Right cardiac atrium (tissue), 5 donors: Measurements from ENCODE around the gene MICOS13. TPM values are rescaled to one million over a fixed set of nuclear protein-coding genes. Genes with fewer than 3 reads are reported as not detected.

Experiments
- ATAC-seq, 2 donors: fragments of 200-7000 bp; cut with Tn5 transposase; one replicate each; pipeline versions ENCODE4 v1.8.0 to v1.9.1; 2020; ENCODE audit warnings: moderate library complexity in 2 of 2, mild to moderate bottlenecking in 1 of 2
- DNase-seq, 3 donors: peaks; one replicate each; pipeline ENCODE4 v3.0.0-alpha.2; 2020
- H3K27ac ChIP-seq: one replicate; pipeline ENCODE4 v1.5.1; 2013; ENCODE audit warnings: mild to moderate bottlenecking, low read length, control low read depth, moderate library complexity
- H3K27me3 ChIP-seq: one replicate; pipeline ENCODE4 v1.6.1; 2013; ENCODE audit not compliant: control insufficient read depth, insufficient read depth
- H3K4me1 ChIP-seq: one replicate; pipeline ENCODE4 v1.6.1; 2013; ENCODE audit warnings: low read length; ENCODE audit not compliant: control insufficient read depth, insufficient read depth
- H3K4me3 ChIP-seq: one replicate; pipeline ENCODE4 v1.5.1; 2013; ENCODE audit warnings: low read length, control low read depth
- H3K9me3 ChIP-seq: one replicate; pipeline ENCODE4 v1.6.1; 2013; ENCODE audit warnings: low read length; ENCODE audit not compliant: control insufficient read depth
- WGBS: extraction: QIAGEN DNeasy Blood & Tissue Kit; methylation state at CpG from one replicate; pipeline ENCODE4 v1.1.7; 2013; 5-methylcytosine and 5-hydroxymethylcytosine counted together
- intact Hi-C, 4 donors: fragments of 100-400 bp; cut with DNase I; formaldehyde crosslinking; loops; one replicate each; pipeline versions ENCODE4 v1.11.0 to v1.14.0; 2022 to 2023
- long read RNA-seq, 4 donors: library from polyadenylated mRNA; unstranded; transcript quantifications; one replicate each; pipeline ENCODE4 v2.0.0, GENCODE V29; 2020 to 2021
- polyA plus RNA-seq: library from polyadenylated mRNA; stranded (reverse); fragments of 200-250 nt; gene quantifications from one replicate; pipeline ENCODE4 v1.2.3, GENCODE V29; 2013
- total RNA-seq, 4 donors: library from RNA; stranded (reverse); fragmentation: NEBNext Ultra II Directional; extraction: Animal tissue kit (Norgen Biotek cat#: 25700); gene quantifications; one replicate each; pipeline ENCODE4 v1.2.1, GENCODE V29; 2021
- donor health status: healthy with polysubstance abuse.
- donor health status: DM: no; HTN: yes; CAD: no.
- donor health status: DM: no; HTN: no; CAD: no.
- donor health status: DM: no; HTN: yes; CAD: no; lungs with severe emphysema.
- donor health status: DM: yes; HTN: yes; CAD: no.

The MICOS13 gene
- total RNA-seq (100 to 1,000 TPM; 132 to 175 (median 149) TPM), polyA plus RNA-seq (296 TPM)
- long read RNA-seq, donor 1, transcript C19orf70-204 (4 exons, 655 nt) = minor isoform, 5 of 97 reads
- long read RNA-seq, donor 1, transcript C19orf70-201 (4 exons, 896 nt) = major isoform, 84 of 97 reads
- long read RNA-seq, donor 1, partial matches to known transcripts = 3 of 97 reads
- long read RNA-seq, donor 1, other reads (novel, unspliced or antisense) = 4 of 97 reads
- long read RNA-seq, donor 2, transcript C19orf70-204 (4 exons, 655 nt) = minor isoform, 10 of 130 reads
- long read RNA-seq, donor 2, transcript C19orf70-201 (4 exons, 896 nt) = major isoform, 109 of 130 reads
- long read RNA-seq, donor 2, partial matches to known transcripts = 6 of 130 reads
- long read RNA-seq, donor 2, other reads (novel, unspliced or antisense) = 3 of 130 reads
- long read RNA-seq, donor 3, transcript C19orf70-201 (4 exons, 896 nt) = major isoform, 21 of 34 reads
- long read RNA-seq, donor 3, partial matches to known transcripts = 1 of 34 reads
- long read RNA-seq, donor 3, other reads (novel, unspliced or antisense) = 10 of 34 reads
- long read RNA-seq, donor 4, transcript C19orf70-204 (4 exons, 655 nt) = minor isoform, 5 of 64 reads
- long read RNA-seq, donor 4, transcript C19orf70-201 (4 exons, 896 nt) = major isoform, 56 of 64 reads
- long read RNA-seq, donor 4, partial matches to known transcripts = 0 of 64 reads
- long read RNA-seq, donor 4, other reads (novel, unspliced or antisense) = 3 of 64 reads

- WGBS = under 1% methylated on average over 94 of the region's 94 CpGs
- Histone ChIP-seq H3K27ac (peak within 1 kb of the TSS; percentile 93), H3K9me3 (no peaks in the 10 kb centered on the region), H3K4me3 (peak within 1 kb of the TSS; percentile 82), H3K4me1 (peaks cover 13% of the 10 kb centered on the region), H3K27me3 (no peaks in the 10 kb centered on the region)
- peak; percentile 99 to 100 (median 99) for DNase-seq
- intact Hi-C loops = no loop called here
- ATAC-seq = peak; percentile 93 to 96
These were observed at the start of gene MICOS13, which contains the start of gene HSD11B1L for GRCh38 chr19:5680437-5681368. MICOS13 (minus strand) TSS chr19:5680516; CDS start chr19:5680486, 30 bp downstream. HSD11B1L (plus strand) TSS chr19:5681027; CDS start chr19:5684833, 3,806 bp downstream.

- DNase-seq (no peak), ATAC-seq (no peak)
- intact Hi-C loops = no loop called here
- Histone ChIP-seq H3K27me3 (no peaks in the 10 kb centered on the region), H3K4me3 (no peak overlapping the region), H3K4me1 (no peaks in the 10 kb centered on the region), H3K27ac (no peak overlapping the region), H3K9me3 (no peaks in the 10 kb centered on the region)
- WGBS = 96% methylated on average over 4 of the region's 4 CpGs
These were observed 47.2 kb upstream of the MICOS13 start for GRCh38 chr19:5727453-5728050.

- peak within 1 kb of the TSS; percentile 93 for H3K27ac ChIP-seq
- no peaks in the 10 kb centered on the region for H3K9me3 ChIP-seq
- DNase-seq = peak; percentile 99
- WGBS = under 1% methylated on average over 90 of the region's 90 CpGs
- H3K4me3 ChIP-seq = peak within 1 kb of the TSS; percentile 75
- no peaks in the 10 kb centered on the region for H3K27me3 ChIP-seq
- intact Hi-C loops = no loop called here
- peak; percentile 97 to 99 for ATAC-seq
- peaks cover 7% of the 10 kb centered on the region for H3K4me1 ChIP-seq
These were observed 39.9 kb upstream of the MICOS13 start, which contains the start of the genes CATSPERD and LONP1 for GRCh38 chr19:5719961-5720790. CATSPERD (plus strand) TSS chr19:5720637; CDS start chr19:5720738, 101 bp downstream. LONP1 (minus strand) TSS chr19:5720146; CDS start chr19:5720132, 14 bp downstream.

GRCh38 chr19:5719274-5719960 is 39.1 kb upstream of the MICOS13 start:
- DNase-seq = peak in 1 of 3 donors; percentile 71

GRCh38 chr19:5718579-5719273 is 38.4 kb upstream of the MICOS13 start:
- 29% methylated on average over 11 of the region's 11 CpGs for WGBS
- intact Hi-C loops = no loop called here
- Histone ChIP-seq H3K27ac (peak overlapping the region; percentile 34), H3K9me3 (no peaks in the 10 kb centered on the region), H3K4me3 (peak overlapping the region; percentile 75), H3K27me3 (no peaks in the 10 kb centered on the region), H3K4me1 (peaks cover 7% of the 10 kb centered on the region)
- no peak for DNase-seq
- no peak for ATAC-seq

More at GRCh38 chr19:5719274-5719960, 39.1 kb upstream of the MICOS13 start:
- Histone ChIP-seq H3K4me1 (peaks cover 7% of the 10 kb centered on the region), H3K27ac (peak overlapping the region; percentile 63), H3K9me3 (no peaks in the 10 kb centered on the region), H3K27me3 (no peaks in the 10 kb centered on the region), H3K4me3 (peak overlapping the region; percentile 75)
- under 1% methylated on average over 58 of the region's 58 CpGs for WGBS
- no peak for ATAC-seq
- intact Hi-C loops = no loop called here

- WGBS = 70% methylated on average over 14 of the region's 14 CpGs
- Histone ChIP-seq H3K4me3 (no peak overlapping the region), H3K27ac (peak overlapping the region; percentile 21), H3K9me3 (no peaks in the 10 kb centered on the region), H3K27me3 (no peaks in the 10 kb centered on the region), H3K4me1 (peaks cover 7% of the 10 kb centered on the region)
- intact Hi-C loops = no loop called here
- DNase-seq (no peak), ATAC-seq (no peak)
These were observed 37.8 kb upstream of the MICOS13 start for GRCh38 chr19:5718037-5718578.

- DNase-seq (no peak), ATAC-seq (no peak)
- 79% methylated on average over 8 of the region's 8 CpGs for WGBS
- no peak overlapping the region for H3K4me3 ChIP-seq
- no peaks in the 10 kb centered on the region for H3K9me3 ChIP-seq
- no peak overlapping the region for H3K27ac ChIP-seq
- peaks cover 7% of the 10 kb centered on the region for H3K4me1 ChIP-seq
- no peaks in the 10 kb centered on the region for H3K27me3 ChIP-seq
- intact Hi-C loops = no loop called here
These were observed 37.1 kb upstream of the MICOS13 start for GRCh38 chr19:5717215-5717935.

- H3K9me3 ChIP-seq = no peaks in the 10 kb centered on the region
- H3K4me1 ChIP-seq = peaks cover 7% of the 10 kb centered on the region
- DNase-seq = no peak
- WGBS = 66% methylated on average over 10 of the region's 10 CpGs
- H3K4me3 ChIP-seq = no peak overlapping the region
- no peaks in the 10 kb centered on the region for H3K27me3 ChIP-seq
- intact Hi-C loops = no loop called here
- ATAC-seq = peak in 1 of 2 donors; percentile 7
- no peak overlapping the region for H3K27ac ChIP-seq
These were observed 34.5 kb upstream of the MICOS13 start for GRCh38 chr19:5714816-5715215.
